ENCODE results near the gene WDR59. TPM values are rescaled to one million over a fixed set of nuclear protein-coding genes. Genes with fewer than 3 reads are reported as not detected.

WDR59 gene
- total RNA-seq, 2 donors from 2014 or later = 12.5 to 18.0 TPM

GRCh38 chr16:74865922-74866598 lies 118.9 kb downstream of the WDR59 start:
- TF ChIP-seq CTCF (IDR thresholded peaks at IDR 0.05) = no peak
- no peaks in the 10 kb centered on the region for H3K36me3 ChIP-seq

DNA sequence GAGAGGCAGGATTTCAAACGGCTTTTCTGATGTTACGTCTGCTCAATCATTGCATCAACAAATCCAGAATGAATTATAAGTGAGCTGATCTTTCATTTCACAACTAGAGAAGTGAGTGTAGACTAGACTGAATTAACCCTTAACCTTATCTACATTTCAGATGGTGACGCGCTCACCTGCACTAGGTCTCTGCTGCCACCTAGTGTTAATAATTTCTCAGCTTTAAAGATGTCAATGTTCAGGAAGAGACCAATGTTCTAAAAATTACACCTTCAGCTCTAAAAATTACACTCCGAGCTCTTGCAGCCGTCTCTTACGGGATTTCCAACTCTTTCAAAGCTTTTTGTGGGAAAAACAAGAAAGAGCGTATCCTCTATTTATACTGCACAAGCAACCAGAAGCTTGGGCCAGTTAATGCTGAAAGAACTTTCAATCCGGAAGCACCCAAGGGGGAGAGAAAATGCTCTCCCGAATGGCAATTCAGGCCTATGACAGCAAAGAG lies 122.1 kb downstream of the WDR59 start:
- no peaks in the 10 kb centered on the region for H3K27me3 ChIP-seq
- no peaks in the 10 kb centered on the region for H3K4me1 ChIP-seq
- H3K27ac ChIP-seq = no peak overlapping the region

More at GRCh38 chr16:74865922-74866598, 118.9 kb downstream of the WDR59 start:
- Histone ChIP-seq H3K27ac (no peak overlapping the region), H3K4me3 (no peak overlapping the region), H3K4me1 (no peaks in the 10 kb centered on the region), H3K27me3 (no peaks in the 10 kb centered on the region), H3K9me3 (no peaks in the 10 kb centered on the region)
- no peak for DNase-seq (ENCODE audit: low spot score)

DNA sequence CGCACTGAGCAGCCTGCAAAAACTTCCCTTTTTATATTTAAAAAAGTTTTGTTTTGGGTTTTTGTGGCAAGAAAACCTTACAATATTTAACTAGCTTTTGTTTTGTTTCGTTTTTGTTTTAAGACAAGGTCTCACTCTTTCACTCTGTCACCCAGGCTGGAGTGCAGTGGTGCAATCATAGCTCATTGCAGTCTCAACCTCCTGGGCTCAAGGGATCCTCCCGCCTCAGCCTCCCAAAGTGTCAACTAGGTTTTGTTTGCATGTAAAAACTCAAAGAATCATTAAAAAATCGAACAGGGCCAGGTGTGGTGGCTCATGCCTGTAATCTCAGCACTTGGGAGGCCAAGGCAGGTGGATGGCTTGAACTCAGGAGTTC lies 132.4 kb downstream of the WDR59 start:
- H3K27ac ChIP-seq = no peak overlapping the region
- H3K36me3 ChIP-seq = no peaks in the 10 kb centered on the region
- H3K9me3 ChIP-seq = no peaks in the 10 kb centered on the region
- no peak for TF ChIP-seq CTCF (IDR thresholded peaks at IDR 0.05)
- H3K4me1 ChIP-seq = no peaks in the 10 kb centered on the region
- no peaks in the 10 kb centered on the region for H3K27me3 ChIP-seq
- DNase-seq (ENCODE audit: low spot score) = no peak
- H3K4me3 ChIP-seq = no peak overlapping the region

More for the DNA sequence above, 122.1 kb downstream of the WDR59 start:
- Histone ChIP-seq H3K36me3 (no peaks in the 10 kb centered on the region), H3K9me3 (no peaks in the 10 kb centered on the region), H3K4me3 (no peak overlapping the region)
- DNase-seq (ENCODE audit: low spot score) = no peak
- peak; percentile 71 to 91 for TF ChIP-seq CTCF (IDR thresholded peaks at IDR 0.05)

- Histone ChIP-seq H3K27me3 (no peaks in the 10 kb centered on the region), H3K36me3 (no peaks in the 10 kb centered on the region), H3K9me3 (no peaks in the 10 kb centered on the region), H3K4me1 (no peaks in the 10 kb centered on the region), H3K4me3 (no peak overlapping the region), H3K27ac (no peak overlapping the region)
- no peak for TF ChIP-seq CTCF (IDR thresholded peaks at IDR 0.05)
- no peak for DNase-seq (ENCODE audit: low spot score)
Observed at GRCh38 chr16:74850027-74850426, 134.9 kb downstream of the WDR59 start.

- Histone ChIP-seq H3K27me3 (no peaks in the 10 kb centered on the region), H3K27ac (no peak overlapping the region), H3K4me1 (no peaks in the 10 kb centered on the region), H3K9me3 (no peaks in the 10 kb centered on the region), H3K4me3 (no peak overlapping the region), H3K36me3 (no peaks in the 10 kb centered on the region)
- no peak for TF ChIP-seq CTCF (IDR thresholded peaks at IDR 0.05)
- DNase-seq (ENCODE audit: low spot score) = no peak
Observed at GRCh38 chr16:74847202-74847601, 137.7 kb downstream of the WDR59 start.

GRCh38 chr16:74846714-74847113 lies 138.2 kb downstream of the WDR59 start:
- H3K27me3 ChIP-seq = no peaks in the 10 kb centered on the region
- H3K27ac ChIP-seq = no peak overlapping the region
- H3K4me3 ChIP-seq = no peak overlapping the region
- no peak for DNase-seq (ENCODE audit: low spot score)
- H3K36me3 ChIP-seq = no peaks in the 10 kb centered on the region
- no peak for TF ChIP-seq CTCF (IDR thresholded peaks at IDR 0.05)
- H3K4me1 ChIP-seq = no peaks in the 10 kb centered on the region
- no peaks in the 10 kb centered on the region for H3K9me3 ChIP-seq

Data from right atrium auricular region (tissue), 2 donors.